OCI-LY3 (cell line): ENCODE results near the gene MAD2L1BP.

Experiments used
- CTCF ChIP-seq: fragments of 200-600, 300-600 bp; sonication (generic); IDR thresholded peaks from 2 replicates; pipeline ENCODE4 v1.5.1; 2014; ENCODE audit warnings: antibody characterized with exemption, low read length, low read depth
- EZH2phosphoT487 ChIP-seq: fragments of 200-600 bp; shearing (Covaris generic); IDR thresholded peaks from 2 replicates; pipeline ENCODE4 v1.6.1; 2018; ENCODE audit warnings: antibody characterized with exemption, mixed run types, low read depth

DNA sequence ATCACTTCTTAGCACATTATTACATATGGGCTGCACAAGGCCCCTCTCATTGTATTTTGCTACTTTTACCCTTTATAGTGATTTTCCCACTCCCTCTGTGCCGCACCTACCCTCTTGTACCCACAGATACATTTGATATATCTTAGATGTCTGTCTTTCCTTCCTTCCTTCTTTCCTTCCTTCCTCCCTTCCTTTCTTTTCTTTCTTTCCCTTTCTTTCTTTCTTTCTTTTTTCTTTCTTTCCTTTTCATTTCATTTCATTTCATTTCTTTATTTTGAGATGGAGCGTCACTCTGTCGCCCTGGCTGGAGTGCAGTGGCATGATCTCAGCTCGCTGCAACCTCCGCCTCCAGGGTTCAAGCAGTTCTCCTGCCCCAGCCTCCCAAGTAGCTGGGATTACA is 47.4 kb upstream of the MAD2L1BP start:
- TF ChIP-seq CTCF = no peak
- no peak for TF ChIP-seq EZH2phosphoT487
